K562 (cell line): Measurements from ENCODE around the gene ASB4. TPM values are rescaled to one million over a fixed set of nuclear protein-coding genes. Genes with fewer than 3 reads are reported as not detected.
A peak's percentile ranks its signal among the peaks of the same experiment; 100 is the strongest.

ENCODE experiments used
- ATAC-seq: fragments of 200-7000 bp; cut with Tn5 transposase; 3 replicates; pipeline ENCODE4 v1.9.1; 2020; ENCODE audit warnings: moderate library complexity
- BruUV-seq: library from RNA; stranded (reverse); fragments of 400-500 nt; replicated peaks from 2 replicates; lab custom pipeline; 2021; lab: Mats Ljungman, UMichigan
- CTCF ChIA-PET: fragments of 300-600 bp; formaldehyde crosslinking; extraction: SDS; loops from one replicate; lab custom pipeline; 2021; ENCODE audit warnings: low intra/inter-chr PET ratio; lab: Yijun Ruan, JAX
- POLR2A ChIA-PET: fragments of 300-600, 350-650 bp; sonication (Branson Sonifier 250); formaldehyde crosslinking; extraction: SDS; loops from one replicate; lab custom pipeline; 2021; ENCODE audit warnings: antibody characterized with exemption, inconsistent platforms; lab: Yijun Ruan, JAX
- DNase-seq, 4 experiments: peaks; one replicate each; pipeline versions ENCODE4 v3.0.0 to v3.0.0-alpha.2; 2011 to 2018; ENCODE audit warnings: low spot score in 3 of 4, mixed read lengths in 3 of 4; ENCODE audit errors: extremely low read depth in 1 of 4
- FAIRE-seq: peaks from 2 replicates; lab custom pipeline; 2011; peaks lifted over from hg19 to GRCh38; lab: Jason Lieb, UNC
- H2AFZ ChIP-seq: 2 replicates; pipeline ENCODE4 v1.6.0; 2011; ENCODE audit warnings: low read depth, low read length, control low read depth, inconsistent platforms
- H3K27ac ChIP-seq: fragments of 200-600 bp; 3 replicates; pipeline ENCODE4 v1.8.0; 2011; ENCODE audit warnings: low read depth, mild to moderate bottlenecking, control low read depth, inconsistent platforms, low read length, moderate library complexity, mixed read lengths; ENCODE audit errors: extremely low read depth
- H3K27me3 ChIP-seq, 2 experiments: fragments of 300-600 bp in 1 of 2; 2 replicates in 1 of 2; 3 replicates in 1 of 2; pipeline versions ENCODE4 v1.6.0 to v1.8.0; 2011; ENCODE audit warnings: inconsistent platforms in 2 of 2, low read length in 2 of 2, mild to moderate bottlenecking in 1 of 2, mixed read lengths in 1 of 2, moderate library complexity in 1 of 2; ENCODE audit not compliant: control insufficient read depth in 2 of 2, insufficient read depth in 2 of 2
- H3K36me3 ChIP-seq: fragments of 300-600 bp; 3 replicates; pipeline ENCODE4 v1.8.0; 2011; ENCODE audit warnings: mild to moderate bottlenecking, low read length, inconsistent platforms; ENCODE audit not compliant: control insufficient read depth, insufficient read depth
- H3K4me1 ChIP-seq, 2 experiments: fragments of 200-600 bp in 1 of 2; replicated peaks in 1 of 2; 2 replicates in 1 of 2; 3 replicates in 1 of 2; pipeline versions ENCODE4 v1.5.1 to v1.8.0; 2011; ENCODE audit warnings: inconsistent platforms in 2 of 2, low read length in 2 of 2, mild to moderate bottlenecking in 1 of 2, mixed read lengths in 1 of 2, moderate library complexity in 1 of 2; ENCODE audit not compliant: control insufficient read depth in 2 of 2, insufficient read depth in 2 of 2
- H3K4me2 ChIP-seq: 2 replicates; pipeline ENCODE4 v1.6.1; 2011; ENCODE audit warnings: low read length, control low read depth, inconsistent platforms, mixed read lengths; ENCODE audit not compliant: insufficient read depth
- H3K4me3 ChIP-seq: fragments of 200-600 bp; sonication (generic), shearing (Covaris generic); 2 replicates; pipeline ENCODE4 v1.5.1; 2016; ENCODE audit warnings: control low read depth, inconsistent platforms
- H3K79me2 ChIP-seq: fragments of 200-600 bp; 3 replicates; pipeline ENCODE4 v1.8.0; 2011; ENCODE audit warnings: low read length, inconsistent platforms; ENCODE audit not compliant: control insufficient read depth, insufficient read depth
- H3K9ac ChIP-seq, 2 experiments: 2 replicates each; pipeline versions ENCODE4 v1.6.0 to v1.6.1; 2011; ENCODE audit warnings: low read depth in 2 of 2, low read length in 2 of 2, control low read depth in 1 of 2, inconsistent platforms in 1 of 2, mild to moderate bottlenecking in 1 of 2, mixed read lengths in 1 of 2; ENCODE audit not compliant: insufficient read depth in 1 of 2
- H3K9me1 ChIP-seq: one replicate; pipeline ENCODE4 v1.6.0; 2011; ENCODE audit warnings: inconsistent platforms, mild to moderate bottlenecking, low read length, moderate library complexity; ENCODE audit not compliant: control insufficient read depth, insufficient read depth
- H3K9me3 ChIP-seq: replicated peaks from 2 replicates; pipeline ENCODE4 v1.5.1; 2011; ENCODE audit warnings: low read depth, low read length, inconsistent platforms; ENCODE audit not compliant: control insufficient read depth, insufficient read depth
- H4K20me1 ChIP-seq: replicated peaks from 2 replicates; pipeline ENCODE4 v1.6.1; 2011; ENCODE audit warnings: low read length, inconsistent platforms, mixed read lengths; ENCODE audit not compliant: control insufficient read depth, insufficient read depth
- DACH1 ChIP-seq: fragments of 450-650 bp; IDR thresholded peaks from 2 replicates; pipeline ENCODE4 v1.6.1; 2018; ENCODE audit not compliant: partially characterized antibody
- DMBX1 ChIP-seq: fragments of 250-450 bp; sonication (Bioruptor Pico); IDR thresholded peaks from 2 replicates; pipeline ENCODE4 v1.8.0; 2022; ENCODE audit warnings: inconsistent platforms, mild to moderate bottlenecking, moderate library complexity, borderline replicate concordance
- EP400 ChIP-seq: fragments of 450-650 bp; IDR thresholded peaks from 2 replicates; pipeline ENCODE4 v1.6.1; 2017; ENCODE audit warnings: antibody characterized with exemption, mild to moderate bottlenecking, moderate library complexity
- HIVEP1 ChIP-seq: fragments of 250-450 bp; sonication (Bioruptor Pico); IDR thresholded peaks from 2 replicates; pipeline ENCODE4 v1.4.0; 2020; ENCODE audit warnings: mild to moderate bottlenecking
- JUND ChIP-seq, 2 experiments: IDR thresholded peaks; 2 replicates in 1 of 2; 3 replicates in 1 of 2; pipeline ENCODE4 v1.6.1; 2011; ENCODE audit warnings: borderline replicate concordance in 2 of 2, low read depth in 2 of 2, low read length in 2 of 2, improper control_type of control experiment in 1 of 2, missing biosample characterization in 1 of 2, missing genetic modification characterization in 1 of 2, missing genetic modification reagents in 1 of 2
- KLF6 ChIP-seq: fragments of 250-450 bp; sonication (Bioruptor Pico); IDR thresholded peaks from 2 replicates; pipeline ENCODE4 v1.4.0; 2020; ENCODE audit warnings: mild to moderate bottlenecking, moderate library complexity, borderline replicate concordance
- NBN ChIP-seq: fragments of 450-650 bp; IDR thresholded peaks from 2 replicates; pipeline ENCODE4 v1.6.1; 2016; ENCODE audit warnings: low read depth, mild to moderate bottlenecking
- PHF8 ChIP-seq: fragments of 200-600 bp; sonication (generic); IDR thresholded peaks from 2 replicates; pipeline ENCODE4 v1.6.1; 2012; ENCODE audit warnings: mixed run types, mild to moderate bottlenecking, inconsistent platforms, low read length, moderate library complexity, borderline replicate concordance
- PURB ChIP-seq: sonication (generic); formaldehyde crosslinking; IDR thresholded peaks from 2 replicates; pipeline ENCODE4 v1.9.0; 2021; ENCODE audit warnings: low read depth, mild to moderate bottlenecking, missing genetic modification reagents
- RAD21 ChIP-seq, 2 experiments: fragments of 250-450 bp in 1 of 2; fragments of 450-650 bp in 1 of 2; sonication (Bioruptor Pico) in 1 of 2; formaldehyde crosslinking in 1 of 2; IDR thresholded peaks in 1 of 2; conservative IDR thresholded peaks in 1 of 2; 2 replicates each; pipeline versions ENCODE4 v1.4.0 to v1.8.0; 2020 to 2022; ENCODE audit warnings: mild to moderate bottlenecking in 2 of 2, moderate library complexity in 1 of 2
- RBM22 ChIP-seq: fragments of 200-400 bp; formaldehyde crosslinking; IDR thresholded peaks from 2 replicates; pipeline ENCODE4 v1.6.1; 2018; ENCODE audit warnings: low read length, low read depth; ENCODE audit not compliant: poor library complexity, severe bottlenecking
- RFX1 ChIP-seq: fragments of 450-650 bp; IDR thresholded peaks from 2 replicates; pipeline ENCODE4 v1.6.1; 2016; ENCODE audit warnings: mild to moderate bottlenecking, moderate library complexity
- SMARCA5 ChIP-seq: fragments of 450-650 bp; IDR thresholded peaks from 2 replicates; pipeline ENCODE4 v1.6.1; 2016
- YY1 ChIP-seq, 3 experiments: IDR thresholded peaks; 2 replicates each; pipeline ENCODE4 v1.6.1; 2011; ENCODE audit warnings: low read length in 2 of 3, mild to moderate bottlenecking in 2 of 3, moderate library complexity in 2 of 3, borderline replicate concordance in 1 of 3, control low read depth in 1 of 3, low read depth in 1 of 3; ENCODE audit not compliant: insufficient read depth in 3 of 3, insufficient replicate concordance in 2 of 3, control insufficient read depth in 1 of 3, insufficient read length in 1 of 3; ENCODE audit errors: extremely low read depth in 1 of 3
- ZKSCAN8 ChIP-seq: fragments of 200-800 bp; sonication (Bioruptor generic); IDR thresholded peaks from 2 replicates; pipeline ENCODE4 v1.6.1; 2016; ENCODE audit warnings: missing genetic modification characterization, missing compliant biosample characterization
- ZNF134 ChIP-seq: fragments of 250-450 bp; sonication (Bioruptor Pico); conservative IDR thresholded peaks from 2 replicates; pipeline ENCODE4 v1.4.0; 2020
- ZNF224 ChIP-seq: sonication (generic); formaldehyde crosslinking; IDR thresholded peaks from 2 replicates; pipeline ENCODE4 v1.8.0; 2022; ENCODE audit warnings: mild to moderate bottlenecking, missing genetic modification reagents
- WGBS: fragments of 100-300 bp; shearing (Covaris generic); methylation state at CpG from one replicate; pipeline ENCODE4 v1.1.6; 2016; ENCODE audit warnings: low coverage, mixed read lengths; ENCODE audit not compliant: insufficient coverage; ENCODE audit errors: missing lambda C conversion rate; 5-methylcytosine and 5-hydroxymethylcytosine counted together
- in situ Hi-C: fragments of 300-500 bp; cut with MboI; formaldehyde crosslinking; loops from 4 replicates; pipeline ENCODE4 v1.15.0; 2018; ENCODE audit warnings: inconsistent platforms, mixed read lengths
- intact Hi-C: fragments of 100-400 bp; cut with micrococcal nuclease; formaldehyde crosslinking; loops from 2 replicates; pipeline ENCODE4 v1.14.2; 2022
- polyA plus RNA-seq, 8 experiments: library from polyadenylated mRNA; depleted of rRNA in 4 of 8; stranded (reverse) in 5 of 8; unstranded in 3 of 8; fragments of >200 nt; fragmentation: Nextera tagmentation in 2 of 8; fragmentation: Illumina TruSeq in 1 of 8; extraction: Ambion mirVana in 2 of 8; extraction: Trizol in 1 of 8; gene quantifications; 2 replicates each; pipeline versions ENCODE4 v1.2.1 to v1.2.3, GENCODE V29; 2011 to 2014; ENCODE audit warnings: inconsistent platforms in 1 of 8, missing spikeins in 1 of 8
- total RNA-seq, 7 experiments: library from RNA; depleted of rRNA in 6 of 7; stranded (reverse); fragments of >200 nt in 6 of 7; fragmentation: Illumina TruSeq in 2 of 7; extraction: Trizol in 2 of 7; gene quantifications; 2 replicates each; pipeline versions ENCODE4 v1.2.1 to v1.2.3, GENCODE V29; 2011 to 2021; ENCODE audit warnings: low replicate concordance in 1 of 7

Gene ASB4
- total and polyA plus RNA-seq, 9 of the 15 experiments (the other 6 are each of a cell fraction or from before 2014, with no cell fraction given), result 0.03 to 0.07 TPM; not detected in 7

GRCh38 chr7:95476904-95477594 is 8.7 kb upstream of the ASB4 start (continued):
- no peak for TF ChIP-seq HIVEP1
- TF ChIP-seq RBM22, result no peak
- TF ChIP-seq JUND (IDR thresholded peaks at IDR 0.05; ENCODE audit: borderline replicate concordance, low read depth, low read length), result 0 out of 2 replicates have a peak, but pooled peaks have one; percentile 17
- no peak for TF ChIP-seq JUND (tag; IDR thresholded peaks at IDR 0.05; ENCODE audit: borderline replicate concordance, low read depth, low read length)
- TF ChIP-seq SMARCA5, result no peak
- TF ChIP-seq KLF6, result no peak
- TF ChIP-seq DACH1, result peak; percentile 60
- no peak for TF ChIP-seq ZNF224

- H3K4me3 ChIP-seq, result no peak overlapping the region
- no peaks in the 10 kb centered on the region for H4K20me1 ChIP-seq
- peaks cover 0 to 8% of the 10 kb centered on the region in 2 experiments; a peak in 2 of 5 replicates for H3K27me3 ChIP-seq
- no peak overlapping the region for H3K9ac ChIP-seq
- intact Hi-C loops, result loop anchor here (5.0 to 10.0 kb wide), 3 partner anchors 216 to 1184 kb away; no protein-coding TSS in a partner anchor
- no peaks in the 10 kb centered on the region for H3K79me2 ChIP-seq
- ATAC-seq, result peak; percentile 90
- CTCF ChIA-PET, result interaction anchor here (0.6 to 1.4 kb wide), 2 partner anchors 434 to 1030 kb away, joined by 3 to 5 read pairs; no protein-coding TSS in a partner anchor
- H3K9me3 ChIP-seq, result no peaks in the 10 kb centered on the region
- H3K4me2 ChIP-seq, result no peak overlapping the region; the same call in 1 of the 2 replicates
- no peak overlapping the region for H3K27ac ChIP-seq
- in situ Hi-C loops, result loop anchor here (25.0 kb wide), 1 partner anchor 1041 kb away; no protein-coding TSS in a partner anchor
- peak; percentile 17 to 49 (median 20) for DNase-seq
- H3K9me1 ChIP-seq, result no peaks in the 10 kb centered on the region
- FAIRE-seq, result peak; percentile 15
- H2AFZ ChIP-seq, result peak overlapping the region; percentile 25
- POLR2A ChIA-PET, result interaction anchor here (0.9 kb wide), 1 partner anchor 12 kb away, joined by 3 read pairs; no protein-coding TSS in a partner anchor
- H3K36me3 ChIP-seq, result no peaks in the 10 kb centered on the region
- no TSS peak for BruUV-seq
- 12% methylated on average over 18 of the region's 18 CpGs for WGBS
- H3K4me1 ChIP-seq, result no peaks in the 10 kb centered on the region
- TF ChIP-seq DMBX1 (CRISPR knock-in tag), result no peak
- TF ChIP-seq SMARCA5, result no peak
- TF ChIP-seq ZNF134, result no peak
- TF ChIP-seq ZKSCAN8 (CRISPR knock-in tag), result no peak
- no peak for TF ChIP-seq EP400
- no peak for TF ChIP-seq NBN
- TF ChIP-seq PURB, result no peak
- TF ChIP-seq RFX1, result peak; percentile 14; the same call in 1 of the 2 replicates
- TF ChIP-seq PHF8, result no peak
- TF ChIP-seq RAD21 (CRISPR knock-in tag; conservative IDR thresholded peaks at IDR 0.05 in 1 of 2, IDR thresholded peaks at IDR 0.05 in 1 of 2), result peak; percentile 52 to 61
- peak in 1 of 3 experiments; percentile 77 for TF ChIP-seq YY1 (IDR thresholded peaks at IDR 0.05; ENCODE audit: borderline replicate concordance in 1 of 3, control insufficient read depth in 1 of 3, extremely low read depth in 1 of 3, insufficient read depth in 3 of 3, insufficient read length in 1 of 3, insufficient replicate concordance in 2 of 3, low read depth in 1 of 3, low read length in 2 of 3)
Observed at GRCh38 chr7:95478272-95479037, 7.3 kb upstream of the ASB4 start.
